Common myeloid progenitor, CD34-positive (primary cell): ENCODE results near the gene ZNF286A.
"Not testable (repeated sequence)": the region's sequence is repeated elsewhere in the genome, so short reads cannot be mapped to it uniquely, and the experiment has no call there.

Source experiments
- CTCF ChIA-PET: fragments of 350-600 bp; sonication (Branson Sonifier 250); formaldehyde crosslinking; loops from one replicate; lab custom pipeline; 2021; ENCODE audit warnings: antibody characterized with exemption; lab: Charles Lee
- POLR2A ChIA-PET: fragments of 350-600 bp; sonication (Branson Sonifier 250); formaldehyde crosslinking; loops from one replicate; lab custom pipeline; 2021; ENCODE audit warnings: antibody characterized with exemption; lab: Charles Lee
- DNase-seq, 3 donors: peaks; one replicate each; pipeline versions ENCODE4 v3.0.0 to v3.0.0-alpha.2; 2013
- H3K27ac ChIP-seq, 2 experiments: 1 replicate in 1 of 2; 2 replicates in 1 of 2; pipeline ENCODE4 v1.7.0; 2013; ENCODE audit warnings: inconsistent platforms in 2 of 2, low read length in 2 of 2, mild to moderate bottlenecking in 2 of 2, low read depth in 1 of 2, moderate library complexity in 1 of 2; ENCODE audit not compliant: severe bottlenecking in 2 of 2, insufficient read depth in 1 of 2, poor library complexity in 1 of 2
- H3K27me3 ChIP-seq, 5 experiments: replicated peaks in 2 of 5; 1 replicate in 3 of 5; 2 replicates in 2 of 5; pipeline versions ENCODE4 v1.6.1 to v1.7.0; 2013; ENCODE audit warnings: low read length in 4 of 5, mild to moderate bottlenecking in 2 of 5, moderate library complexity in 2 of 5, inconsistent platforms in 1 of 5; ENCODE audit not compliant: insufficient read depth in 5 of 5, control insufficient read depth in 4 of 5
- H3K36me3 ChIP-seq, 4 experiments: 1 replicate in 2 of 4; 2 replicates in 2 of 4; pipeline versions ENCODE4 v1.6.1 to v1.7.0; 2013; ENCODE audit warnings: low read length in 3 of 4, control low read depth in 1 of 4, mild to moderate bottlenecking in 1 of 4; ENCODE audit not compliant: control insufficient read depth in 4 of 4, insufficient read depth in 4 of 4
- H3K4me1 ChIP-seq, 4 experiments: 1 replicate in 3 of 4; 2 replicates in 1 of 4; pipeline versions ENCODE4 v1.6.1 to v1.7.1; 2013; ENCODE audit warnings: low read length in 3 of 4, mild to moderate bottlenecking in 3 of 4, control low read depth in 1 of 4, inconsistent platforms in 1 of 4, moderate library complexity in 1 of 4; ENCODE audit not compliant: control insufficient read depth in 4 of 4, insufficient read depth in 4 of 4; ENCODE audit errors: control extremely low read depth in 1 of 4
- H3K4me3 ChIP-seq, 7 experiments: 1 replicate in 4 of 7; 2 replicates in 3 of 7; pipeline versions ENCODE4 v1.5.1 to v1.7.0; 2013; ENCODE audit warnings: mild to moderate bottlenecking in 7 of 7, low read length in 6 of 7, moderate library complexity in 6 of 7, inconsistent platforms in 2 of 7, low read depth in 2 of 7, control low read depth in 1 of 7; ENCODE audit not compliant: insufficient read depth in 4 of 7, control insufficient read depth in 1 of 7; ENCODE audit errors: extremely low read depth in 1 of 7
- H3K9me3 ChIP-seq, 5 experiments: 1 replicate in 4 of 5; 2 replicates in 1 of 5; pipeline versions ENCODE4 v1.6.1 to v1.7.1; 2013; ENCODE audit warnings: low read length in 4 of 5, mild to moderate bottlenecking in 2 of 5, inconsistent platforms in 1 of 5, low read depth in 1 of 5, moderate library complexity in 1 of 5; ENCODE audit not compliant: control insufficient read depth in 4 of 5, insufficient read depth in 2 of 5; ENCODE audit errors: control extremely low read depth in 1 of 5
- WGBS: methylation state at CpG from one replicate; pipeline ENCODE4 v1.1.5; 2013; ENCODE audit not compliant: insufficient coverage; 5-methylcytosine and 5-hydroxymethylcytosine counted together

Gene ZNF286A

DNA sequence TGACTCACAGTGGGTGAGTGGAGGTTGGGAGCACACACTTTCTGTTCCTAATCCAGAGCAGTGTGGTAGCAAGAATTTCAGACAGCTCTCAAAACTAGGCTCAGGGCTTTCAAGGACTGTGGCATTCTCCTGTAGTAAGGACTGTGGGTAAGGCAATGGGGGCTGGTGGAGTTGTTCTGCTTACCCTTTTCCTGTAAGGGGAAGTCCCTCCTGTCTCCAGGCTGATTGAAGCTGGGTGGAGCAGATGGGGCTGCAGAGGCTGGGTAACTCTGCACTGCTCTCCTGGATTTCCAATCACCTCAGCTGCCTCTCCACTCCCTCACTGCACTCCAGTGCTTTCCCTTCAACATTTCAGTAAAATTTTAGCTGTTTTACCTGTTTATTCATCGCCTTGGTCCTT, 12.1 kb upstream of the ZNF286A start:
- H3K27me3 ChIP-seq, DNase-seq, H3K27ac ChIP-seq, CTCF ChIA-PET, H3K9me3 ChIP-seq, H3K36me3 ChIP-seq, H3K4me3 ChIP-seq, H3K4me1 ChIP-seq, POLR2A ChIA-PET: not testable (repeated sequence)
- WGBS = no CpG with 5 or more reads among the region's 1 CpG

DNA sequence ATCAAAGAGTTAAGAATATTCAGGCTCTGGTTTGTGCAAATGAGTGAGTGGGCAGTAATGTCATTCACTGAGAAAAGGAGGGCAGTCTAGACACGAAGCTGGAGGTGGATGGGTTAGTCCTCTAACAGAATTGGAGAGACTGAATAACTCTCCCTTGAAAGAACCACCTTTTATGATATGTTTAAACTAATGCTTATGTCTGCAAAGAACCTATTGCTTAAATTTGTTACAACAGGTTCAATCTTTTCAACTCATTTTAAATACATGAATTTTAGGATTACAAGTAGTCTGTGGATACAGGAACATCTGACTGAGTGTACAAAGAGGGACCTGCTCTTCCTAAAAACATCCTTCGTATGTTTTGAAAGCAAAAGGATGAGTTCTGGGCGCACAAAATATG, 585 bp upstream of the ZNF286A start:
- CTCF ChIA-PET, DNase-seq, H3K4me1 ChIP-seq, POLR2A ChIA-PET, H3K27me3 ChIP-seq, H3K36me3 ChIP-seq, H3K9me3 ChIP-seq: not testable (repeated sequence)
- no CpG with 5 or more reads among the region's 3 CpGs for WGBS
- H3K27ac ChIP-seq = peak overlapping the region in 1 of 2 experiments; percentile 58
- peak overlapping the region in 6 of 7 experiments; percentile 38 to 78 (median 64) for H3K4me3 ChIP-seq

DNA sequence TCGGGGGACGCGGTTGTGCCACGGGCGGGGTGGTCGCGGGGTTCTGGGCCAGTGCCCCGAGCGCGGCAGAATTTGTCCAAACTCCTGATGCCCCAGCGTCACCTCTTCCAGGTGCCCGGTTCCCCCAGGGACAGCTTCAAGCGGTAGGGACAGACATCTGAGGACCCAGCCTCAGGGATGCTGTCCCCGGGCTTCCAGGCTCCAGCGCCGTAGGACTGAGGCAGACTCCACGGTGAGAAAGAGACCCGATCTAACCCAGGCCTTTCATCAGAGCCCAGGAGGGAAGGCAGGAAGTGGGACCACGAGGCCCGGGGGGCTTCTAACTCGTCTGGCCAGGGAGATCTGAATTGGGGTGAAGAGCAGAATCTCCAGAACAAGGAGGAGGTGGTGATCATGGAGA, 385 bp downstream of the ZNF286A start:
- POLR2A ChIA-PET, H3K9me3 ChIP-seq, H3K4me1 ChIP-seq, CTCF ChIA-PET, H3K27me3 ChIP-seq, H3K27ac ChIP-seq, DNase-seq: not testable (repeated sequence)
- WGBS = no CpG with 5 or more reads among the region's 21 CpGs
- H3K4me3 ChIP-seq = peak overlapping the region; percentile 38 to 78 (median 61)
- peaks cover 0 to 12% (median 3%) of the 10 kb centered on the region in 4 experiments for H3K36me3 ChIP-seq

DNA sequence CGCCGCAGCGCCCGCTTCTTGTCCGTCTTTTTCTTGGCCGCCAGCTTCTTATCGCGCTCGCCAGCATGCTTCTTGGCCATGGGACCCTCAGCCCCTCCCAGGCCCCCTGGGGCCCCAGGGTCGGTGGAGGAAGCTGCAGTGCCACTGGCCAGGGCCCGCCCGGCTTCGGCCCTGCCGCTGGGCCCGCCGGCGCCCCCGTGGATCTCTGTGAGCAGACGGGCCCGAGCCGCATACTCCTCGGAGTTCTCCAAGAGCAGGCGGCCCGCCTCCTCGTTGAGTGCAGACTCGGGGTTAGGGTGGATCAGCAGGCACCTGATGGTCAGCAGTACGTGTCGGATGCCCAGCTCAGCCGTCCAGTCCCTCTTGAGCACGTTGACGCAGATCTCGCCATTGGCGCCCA, 4.7 kb downstream of the ZNF286A start:
- H3K27ac ChIP-seq, CTCF ChIA-PET, DNase-seq, H3K4me3 ChIP-seq, POLR2A ChIA-PET, H3K27me3 ChIP-seq, H3K4me1 ChIP-seq: not testable (repeated sequence)
- 98% methylated on average over 11 of the region's 33 CpGs for WGBS
- Histone ChIP-seq H3K9me3 (peaks cover 15 to 38% (median 22%) of the 10 kb centered on the region in 5 experiments), H3K36me3 (peaks cover 15 to 49% (median 31%) of the 10 kb centered on the region in 4 experiments)

DNA sequence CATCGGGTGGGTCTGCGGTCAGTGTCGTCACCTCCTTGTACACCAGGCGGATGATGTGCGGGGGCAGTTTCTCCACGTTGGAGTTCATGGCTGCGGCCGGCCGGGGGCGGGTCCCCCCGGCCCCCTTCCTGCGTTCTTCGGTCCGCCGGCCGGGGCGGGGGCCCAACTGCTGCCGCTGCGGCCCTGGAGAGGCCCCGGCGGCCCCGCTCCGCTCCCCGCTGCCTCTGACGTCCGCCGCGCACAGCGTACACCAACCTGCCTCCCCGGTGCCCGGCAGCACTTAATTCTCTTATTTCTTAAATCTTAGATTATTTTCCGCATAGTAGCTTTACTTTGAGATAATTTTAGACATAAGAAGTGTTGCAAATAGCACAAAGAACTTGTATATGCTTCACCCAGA, 5.3 kb downstream of the ZNF286A start:
- H3K4me3 ChIP-seq, H3K27me3 ChIP-seq, CTCF ChIA-PET, H3K27ac ChIP-seq, H3K4me1 ChIP-seq, POLR2A ChIA-PET, DNase-seq: not testable (repeated sequence)
- WGBS = 98% methylated on average over 16 of the region's 32 CpGs
- Histone ChIP-seq H3K36me3 (peaks cover 15 to 49% (median 31%) of the 10 kb centered on the region in 4 experiments), H3K9me3 (peaks cover 15 to 38% (median 22%) of the 10 kb centered on the region in 5 experiments)

DNA sequence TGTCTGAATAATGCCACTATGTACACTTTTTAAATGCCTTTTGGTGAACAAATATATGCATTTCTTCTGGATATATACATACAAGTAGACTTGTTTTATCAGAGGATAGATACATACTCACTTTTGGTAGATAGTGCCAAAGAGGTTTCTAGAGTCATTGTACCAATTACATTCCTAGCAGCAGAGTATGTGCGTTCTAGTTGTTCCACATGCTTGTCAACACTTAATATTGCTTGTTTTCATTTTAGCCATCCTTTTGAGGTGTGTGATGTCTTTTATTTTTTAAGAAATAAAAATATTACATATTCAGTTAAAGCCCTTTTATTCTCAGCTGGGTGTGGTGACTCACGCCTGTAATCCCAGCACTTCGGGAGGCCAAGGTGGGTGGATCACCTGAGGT, 9.3 kb downstream of the ZNF286A start:
- Histone ChIP-seq H3K36me3 (peaks cover 15 to 60% (median 31%) of the 10 kb centered on the region in 4 experiments), H3K9me3 (peaks cover 15 to 49% (median 24%) of the 10 kb centered on the region in 5 experiments)
- WGBS = no CpG with 5 or more reads among the region's 3 CpGs
- H3K27me3 ChIP-seq, H3K4me3 ChIP-seq, H3K27ac ChIP-seq, CTCF ChIA-PET, POLR2A ChIA-PET, DNase-seq, H3K4me1 ChIP-seq: not testable (repeated sequence)

DNA sequence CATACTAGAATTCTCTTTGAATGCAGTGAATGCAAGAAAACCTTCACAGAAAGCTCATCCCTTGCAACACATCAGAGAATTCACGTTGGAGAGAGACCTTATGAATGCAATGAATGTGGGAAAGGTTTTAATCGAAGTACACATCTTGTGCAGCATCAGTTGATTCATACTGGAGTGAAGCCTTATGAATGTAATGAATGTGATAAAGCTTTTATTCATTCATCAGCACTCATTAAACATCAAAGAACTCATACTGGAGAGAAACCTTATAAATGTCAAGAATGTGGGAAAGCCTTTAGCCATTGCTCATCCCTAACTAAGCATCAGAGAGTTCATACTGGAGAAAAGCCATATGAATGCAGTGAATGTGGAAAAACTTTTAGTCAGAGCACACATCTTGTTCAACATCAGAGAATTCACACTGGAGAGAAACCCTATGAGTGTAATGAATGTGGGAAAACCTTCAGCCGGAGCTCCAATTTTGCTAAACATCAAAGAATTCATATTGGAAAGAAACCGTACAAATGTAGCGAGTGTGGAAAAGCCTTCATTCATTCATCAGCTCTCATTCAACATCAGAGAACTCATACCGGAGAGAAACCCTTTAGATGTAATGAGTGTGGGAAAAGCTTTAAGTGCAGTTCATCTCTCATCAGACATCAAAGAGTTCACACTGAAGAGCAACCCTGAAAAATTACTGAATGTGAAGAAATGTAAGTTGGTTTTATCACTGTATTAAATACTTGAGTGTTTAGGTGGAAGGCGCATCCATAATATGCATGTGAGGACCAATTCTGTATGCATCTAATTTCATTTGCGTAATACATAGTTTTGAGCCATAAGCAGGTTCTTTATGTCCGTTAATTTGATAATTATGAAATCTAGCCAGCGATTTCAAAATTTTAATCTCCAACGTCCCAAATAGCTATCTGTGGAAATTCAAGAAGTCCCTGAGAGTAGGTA, 17.3 kb downstream of the ZNF286A start:
- H3K27me3 ChIP-seq, H3K4me3 ChIP-seq, POLR2A ChIA-PET, DNase-seq, CTCF ChIA-PET, H3K27ac ChIP-seq, H3K4me1 ChIP-seq: not testable (repeated sequence)
- Histone ChIP-seq H3K9me3 (peaks cover 0 to 26% (median 4%) of the 10 kb centered on the region in 5 experiments), H3K36me3 (peaks cover 0 to 20% (median 2%) of the 10 kb centered on the region in 4 experiments)
- 100% methylated on average over 2 of the region's 11 CpGs for WGBS
